ENCODE data around the gene CDH4. TPM values are rescaled to one million over a fixed set of nuclear protein-coding genes. Genes with fewer than 3 reads are reported as not detected.

The CDH4 gene
- total RNA-seq, 1 experiment from 2014 or later, result not detected

DNA sequence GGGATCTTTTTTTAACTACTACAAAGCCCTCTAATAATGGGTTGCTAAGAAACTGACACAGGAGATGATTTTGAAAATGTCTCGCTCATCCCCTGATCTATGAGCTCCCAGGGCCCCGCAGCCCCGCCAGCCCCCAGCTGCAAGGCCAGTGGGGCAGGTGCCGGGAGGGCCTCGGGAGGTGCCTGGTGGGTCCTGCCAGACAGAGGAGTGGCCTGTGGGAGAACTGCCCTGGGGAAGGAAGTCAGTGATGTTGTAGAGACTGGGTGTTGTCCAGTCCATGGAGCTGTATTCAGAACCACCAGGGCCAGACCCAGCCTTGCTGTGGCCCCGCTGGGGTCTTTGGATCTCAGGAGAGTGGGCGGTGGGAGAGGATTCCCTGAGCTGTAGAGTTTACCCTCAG, 554.9 kb downstream of the CDH4 start:
- Histone ChIP-seq H4K20me1 (ENCODE audit: insufficient read depth) (no peaks in the 10 kb centered on the region), H3K36me3 (ENCODE audit: low read depth) (no peaks in the 10 kb centered on the region), H3K27me3 (ENCODE audit: insufficient read depth, low read depth) (peaks cover 99% of the 10 kb centered on the region), H3K27ac (no peak overlapping the region), H3F3A (ENCODE audit: insufficient read depth, low read depth) (no peaks in the 10 kb centered on the region), H3K79me2 (ENCODE audit: low read depth) (no peaks in the 10 kb centered on the region), H2AFZ (no peak overlapping the region), H3K4me3 (no peak overlapping the region), H3K9me3 (ENCODE audit: insufficient read depth, low read depth) (no peaks in the 10 kb centered on the region; the same call in 1 of the 2 replicates), H3K4me1 (replicated peaks; ENCODE audit: insufficient read depth) (no peaks in the 10 kb centered on the region), H3K9me2 (ENCODE audit: insufficient read depth) (no peaks in the 10 kb centered on the region), H3K4me2 (no peak overlapping the region)
- TF ChIP-seq EZH2 (IDR thresholded peaks at IDR 0.05; ENCODE audit: low read depth), result no peak
- CTCF ChIA-PET, result no interaction called here
- BruUV-seq (replicated peaks), result no TSS peak
- POLR2A ChIA-PET (ENCODE audit: unreplicated experiment), result no interaction called here
- intact Hi-C loops (cut with micrococcal nuclease; ENCODE audit: unreplicated experiment), result no loop called here
- DNase-seq, result no peak

GRCh38 chr20:61807471-61808160, 555.6 kb downstream of the CDH4 start:
- TF ChIP-seq CTCF (conservative IDR thresholded peaks at IDR 0.05) (no peak), EZH2 (IDR thresholded peaks at IDR 0.05; ENCODE audit: low read depth) (no peak; the same call in 1 of the 2 replicates)
- Histone ChIP-seq H2AFZ (no peak overlapping the region), H3K4me2 (no peak overlapping the region), H3K9me2 (ENCODE audit: insufficient read depth) (no peaks in the 10 kb centered on the region), H3K79me2 (ENCODE audit: low read depth) (no peaks in the 10 kb centered on the region), H3K4me3 (no peak overlapping the region), H3K36me3 (ENCODE audit: low read depth) (no peaks in the 10 kb centered on the region), H3K4me1 (replicated peaks; ENCODE audit: insufficient read depth) (no peaks in the 10 kb centered on the region), H3K9me3 (ENCODE audit: insufficient read depth, low read depth) (no peaks in the 10 kb centered on the region; the same call in 1 of the 2 replicates), H4K20me1 (ENCODE audit: insufficient read depth) (no peaks in the 10 kb centered on the region), H3F3A (ENCODE audit: insufficient read depth, low read depth) (no peaks in the 10 kb centered on the region), H3K27me3 (ENCODE audit: insufficient read depth, low read depth) (peaks cover 99% of the 10 kb centered on the region), H3K27ac (no peak overlapping the region)
- ChIA-PET POLR2A (ENCODE audit: unreplicated experiment) (no interaction called here), CTCF (no interaction called here)
- no peak for DNase-seq
- BruUV-seq (replicated peaks), result no TSS peak
- intact Hi-C loops (cut with micrococcal nuclease; ENCODE audit: unreplicated experiment), result no loop called here

- H3K27me3 ChIP-seq (ENCODE audit: insufficient read depth, low read depth), result peaks cover 99% of the 10 kb centered on the region
- intact Hi-C loops (cut with micrococcal nuclease; ENCODE audit: unreplicated experiment), result no loop called here
- no peaks in the 10 kb centered on the region for H4K20me1 ChIP-seq (ENCODE audit: insufficient read depth)
- CTCF ChIA-PET, result no interaction called here
- no peak overlapping the region for H3K27ac ChIP-seq
- H3K36me3 ChIP-seq (ENCODE audit: low read depth), result no peaks in the 10 kb centered on the region
- TF ChIP-seq EZH2 (IDR thresholded peaks at IDR 0.05; ENCODE audit: low read depth), result no peak; the same call in 1 of the 2 replicates
- TF ChIP-seq CTCF (conservative IDR thresholded peaks at IDR 0.05), result no peak
- H3K4me1 ChIP-seq (replicated peaks; ENCODE audit: insufficient read depth), result no peaks in the 10 kb centered on the region
- no peaks in the 10 kb centered on the region for H3K9me2 ChIP-seq (ENCODE audit: insufficient read depth)
- no peak overlapping the region for H3K4me2 ChIP-seq
- no TSS peak for BruUV-seq (replicated peaks)
- no peak overlapping the region for H2AFZ ChIP-seq
- H3F3A ChIP-seq (ENCODE audit: insufficient read depth, low read depth), result no peaks in the 10 kb centered on the region
- H3K9me3 ChIP-seq (ENCODE audit: insufficient read depth, low read depth), result no peaks in the 10 kb centered on the region; the same call in 1 of the 2 replicates
- no peak for DNase-seq
- H3K4me3 ChIP-seq, result no peak overlapping the region
- H3K79me2 ChIP-seq (ENCODE audit: low read depth), result no peaks in the 10 kb centered on the region
- POLR2A ChIA-PET (ENCODE audit: unreplicated experiment), result no interaction called here
Measured at GRCh38 chr20:61808447-61808846, 556.4 kb downstream of the CDH4 start.
